ENCODE results near the gene FBXL13.

Gene FBXL13

DNA sequence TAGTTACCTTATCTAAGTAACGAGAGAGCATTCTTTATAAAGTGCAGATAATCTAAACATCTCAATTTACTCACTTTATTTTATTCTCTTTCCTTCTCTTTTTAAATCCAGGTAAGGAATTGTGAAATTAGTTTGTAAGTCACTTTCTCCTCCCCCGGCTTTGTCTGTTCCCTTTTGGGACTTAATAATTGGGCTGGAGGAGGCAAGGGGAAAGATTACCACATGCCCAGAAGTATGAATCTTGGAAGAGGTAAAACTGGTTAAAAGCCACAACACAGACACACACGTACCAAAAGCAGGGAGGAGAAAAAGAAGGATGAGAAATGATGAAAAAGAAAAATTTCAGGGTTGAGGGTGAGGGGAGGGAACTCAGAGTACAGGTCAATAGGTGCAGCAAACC, 225.1 kb downstream of the FBXL13 start:
- no peaks in the 10 kb centered on the region for H3K4me1 ChIP-seq (ENCODE audit: control extremely low read depth in 1 of 4, control insufficient read depth in 4 of 4, insufficient read depth in 4 of 4, low read length in 3 of 4)
- H3K36me3 ChIP-seq (ENCODE audit: control insufficient read depth in 4 of 4, insufficient read depth in 4 of 4, low read length in 3 of 4) = no peaks in the 10 kb centered on the region
- no peak overlapping the region for H3K4me3 ChIP-seq (ENCODE audit: control insufficient read depth in 1 of 7, extremely low read depth in 1 of 7, insufficient read depth in 4 of 7, low read depth in 2 of 7, low read length in 6 of 7)
- H3K9me3 ChIP-seq (ENCODE audit: control extremely low read depth in 1 of 5, control insufficient read depth in 4 of 5, insufficient read depth in 2 of 5, low read depth in 1 of 5, low read length in 4 of 5) = peaks cover 0 to 5% (median 0%) of the 10 kb centered on the region in 5 experiments
- no peak for DNase-seq
- H3K27me3 ChIP-seq (replicated peaks in 2 of 5; ENCODE audit: control insufficient read depth in 4 of 5, insufficient read depth in 5 of 5, low read length in 4 of 5) = no peaks in the 10 kb centered on the region
- no peak overlapping the region for H3K27ac ChIP-seq (ENCODE audit: insufficient read depth in 1 of 2, low read depth in 1 of 2, low read length in 2 of 2, poor library complexity in 1 of 2, severe bottlenecking in 2 of 2)
- ChIA-PET CTCF (no interaction called here), POLR2A (no interaction called here)
- WGBS (ENCODE audit: insufficient coverage) = no CpG with 5 or more reads among the region's 3 CpGs

DNA sequence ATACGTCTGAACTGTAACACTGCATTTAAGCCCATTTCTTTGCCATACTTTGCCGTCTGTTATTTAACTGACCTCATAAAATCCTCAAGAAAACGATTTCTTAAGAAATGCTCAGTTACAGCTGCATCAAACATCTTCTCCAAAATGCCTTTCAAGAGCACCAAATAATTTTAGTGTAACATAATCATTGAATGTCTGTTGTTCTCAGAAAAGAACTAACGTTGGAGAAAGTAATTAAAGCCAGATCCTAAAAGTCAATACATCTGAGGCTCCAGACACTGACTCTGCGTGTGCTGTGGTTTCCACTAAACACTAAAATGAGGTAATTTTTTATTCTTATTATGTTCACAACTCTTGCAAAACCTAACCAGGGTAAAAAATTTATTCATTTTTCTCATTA, 225.5 kb downstream of the FBXL13 start:
- WGBS (ENCODE audit: insufficient coverage) = 94% methylated on average over 2 of the region's 5 CpGs

DNA sequence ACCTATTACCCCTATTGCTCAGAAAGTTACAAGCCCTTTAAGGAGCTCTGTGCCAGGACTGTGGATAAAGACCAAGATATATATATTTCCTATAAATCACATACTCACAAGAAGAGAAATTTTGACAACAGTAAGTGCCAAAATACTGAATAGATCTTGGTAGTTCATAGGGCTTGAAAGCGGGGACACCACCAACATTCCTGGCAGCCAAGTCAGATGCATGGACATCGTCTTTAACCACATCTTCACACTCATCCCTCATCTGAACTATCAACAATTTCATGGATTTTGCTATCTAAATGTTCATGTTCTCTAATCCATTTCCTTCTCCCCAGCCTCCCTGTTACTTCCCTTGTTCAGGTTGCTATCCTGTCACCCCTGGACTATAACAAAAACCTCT, 229.2 kb downstream of the FBXL13 start:
- no peaks in the 10 kb centered on the region for H3K9me3 ChIP-seq (ENCODE audit: control extremely low read depth in 1 of 5, control insufficient read depth in 4 of 5, insufficient read depth in 2 of 5, low read depth in 1 of 5, low read length in 4 of 5)
- H3K27me3 ChIP-seq (replicated peaks in 2 of 5; ENCODE audit: control insufficient read depth in 4 of 5, insufficient read depth in 5 of 5, low read length in 4 of 5) = no peaks in the 10 kb centered on the region
- WGBS (ENCODE audit: insufficient coverage) = 100% methylated on average over 2 of the region's 2 CpGs
- DNase-seq = no peak
- no peak overlapping the region for H3K27ac ChIP-seq (ENCODE audit: insufficient read depth in 1 of 2, low read depth in 1 of 2, low read length in 2 of 2, poor library complexity in 1 of 2, severe bottlenecking in 2 of 2)
- ChIA-PET CTCF (no interaction called here), POLR2A (no interaction called here)
- no peaks in the 10 kb centered on the region for H3K36me3 ChIP-seq (ENCODE audit: control insufficient read depth in 4 of 4, insufficient read depth in 4 of 4, low read length in 3 of 4)
- H3K4me3 ChIP-seq (ENCODE audit: control insufficient read depth in 1 of 7, extremely low read depth in 1 of 7, insufficient read depth in 4 of 7, low read depth in 2 of 7, low read length in 6 of 7) = no peak overlapping the region
- peaks cover 0 to 1% (median 0%) of the 10 kb centered on the region in 4 experiments for H3K4me1 ChIP-seq (ENCODE audit: control extremely low read depth in 1 of 4, control insufficient read depth in 4 of 4, insufficient read depth in 4 of 4, low read length in 3 of 4)

More for the DNA sequence above, 225.5 kb downstream of the FBXL13 start:
- Histone ChIP-seq H3K4me3 (ENCODE audit: control insufficient read depth in 1 of 7, extremely low read depth in 1 of 7, insufficient read depth in 4 of 7, low read depth in 2 of 7, low read length in 6 of 7) (no peak overlapping the region), H3K36me3 (ENCODE audit: control insufficient read depth in 4 of 4, insufficient read depth in 4 of 4, low read length in 3 of 4) (no peaks in the 10 kb centered on the region), H3K27ac (ENCODE audit: insufficient read depth in 1 of 2, low read depth in 1 of 2, low read length in 2 of 2, poor library complexity in 1 of 2, severe bottlenecking in 2 of 2) (no peak overlapping the region), H3K27me3 (replicated peaks in 2 of 5; ENCODE audit: control insufficient read depth in 4 of 5, insufficient read depth in 5 of 5, low read length in 4 of 5) (no peaks in the 10 kb centered on the region), H3K4me1 (ENCODE audit: control extremely low read depth in 1 of 4, control insufficient read depth in 4 of 4, insufficient read depth in 4 of 4, low read length in 3 of 4) (peaks cover 0 to 1% (median 0%) of the 10 kb centered on the region in 4 experiments), H3K9me3 (ENCODE audit: control extremely low read depth in 1 of 5, control insufficient read depth in 4 of 5, insufficient read depth in 2 of 5, low read depth in 1 of 5, low read length in 4 of 5) (peaks cover 0 to 5% (median 0%) of the 10 kb centered on the region in 5 experiments)
- CTCF ChIA-PET = no interaction called here
- no peak for DNase-seq
- POLR2A ChIA-PET = no interaction called here

DNA sequence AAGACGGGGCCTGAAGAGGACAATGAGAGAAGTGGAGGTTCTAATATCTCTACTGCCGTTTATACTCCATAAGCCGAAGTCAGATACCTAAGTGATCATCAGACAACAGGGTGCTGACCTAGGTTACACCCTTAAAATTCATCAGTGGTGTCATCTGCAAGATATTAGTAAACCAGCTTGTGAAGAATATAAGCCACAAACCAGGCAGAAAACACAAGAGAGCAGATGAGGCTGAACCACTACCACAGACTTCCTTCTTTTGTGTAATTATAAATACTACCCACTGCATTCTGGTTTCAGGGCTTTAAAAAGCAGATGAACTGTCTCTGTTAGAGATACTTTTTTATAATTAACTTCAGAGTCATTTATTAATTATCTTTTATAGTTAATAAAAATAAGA, 230.7 kb downstream of the FBXL13 start:
- Histone ChIP-seq H3K27ac (ENCODE audit: insufficient read depth in 1 of 2, low read depth in 1 of 2, low read length in 2 of 2, poor library complexity in 1 of 2, severe bottlenecking in 2 of 2) (no peak overlapping the region), H3K9me3 (ENCODE audit: control extremely low read depth in 1 of 5, control insufficient read depth in 4 of 5, insufficient read depth in 2 of 5, low read depth in 1 of 5, low read length in 4 of 5) (no peaks in the 10 kb centered on the region), H3K27me3 (replicated peaks in 2 of 5; ENCODE audit: control insufficient read depth in 4 of 5, insufficient read depth in 5 of 5, low read length in 4 of 5) (no peaks in the 10 kb centered on the region), H3K4me3 (ENCODE audit: control insufficient read depth in 1 of 7, extremely low read depth in 1 of 7, insufficient read depth in 4 of 7, low read depth in 2 of 7, low read length in 6 of 7) (no peak overlapping the region), H3K36me3 (ENCODE audit: control insufficient read depth in 4 of 4, insufficient read depth in 4 of 4, low read length in 3 of 4) (no peaks in the 10 kb centered on the region), H3K4me1 (ENCODE audit: control extremely low read depth in 1 of 4, control insufficient read depth in 4 of 4, insufficient read depth in 4 of 4, low read length in 3 of 4) (peaks cover 0 to 1% (median 0%) of the 10 kb centered on the region in 4 experiments)
- ChIA-PET CTCF (interaction anchor here (0.8 to 1.1 kb wide), 3 partner anchors 24 to 216 kb away, joined by 3 read pairs; no protein-coding TSS in a partner anchor), POLR2A (interaction anchor here (0.6 kb wide), 1 partner anchor 35 kb away, joined by 3 read pairs; no protein-coding TSS in a partner anchor)
- WGBS (ENCODE audit: insufficient coverage) = 100% methylated on average over 3 of the region's 3 CpGs
- DNase-seq = peak in 2 of 3 donors; percentile 36 to 45

DNA sequence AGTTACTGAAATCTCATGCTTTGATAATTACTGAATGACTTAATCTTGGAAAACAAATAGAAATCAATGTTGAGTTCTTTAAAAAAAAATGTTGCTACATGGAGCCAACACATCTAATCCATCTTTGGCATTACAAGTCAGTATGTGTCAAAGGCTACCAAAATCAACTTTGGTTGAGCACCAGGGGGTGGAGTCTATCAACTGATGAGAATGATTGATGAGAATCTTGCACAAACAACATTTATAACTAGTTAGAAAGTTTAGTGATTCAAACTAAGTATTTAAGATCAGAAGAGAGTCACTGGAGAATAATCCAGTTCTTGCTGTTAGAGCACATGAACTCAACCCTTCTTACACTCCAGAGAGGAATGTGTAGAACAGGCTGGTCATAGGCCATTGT, 232.3 kb downstream of the FBXL13 start:
- ChIA-PET CTCF (no interaction called here), POLR2A (no interaction called here)
- H3K36me3 ChIP-seq (ENCODE audit: control insufficient read depth in 4 of 4, insufficient read depth in 4 of 4, low read length in 3 of 4) = no peaks in the 10 kb centered on the region
- no peaks in the 10 kb centered on the region for H3K27me3 ChIP-seq (replicated peaks in 2 of 5; ENCODE audit: control insufficient read depth in 4 of 5, insufficient read depth in 5 of 5, low read length in 4 of 5)
- H3K4me3 ChIP-seq (ENCODE audit: control insufficient read depth in 1 of 7, extremely low read depth in 1 of 7, insufficient read depth in 4 of 7, low read depth in 2 of 7, low read length in 6 of 7) = no peak overlapping the region
- no peak for DNase-seq
- peaks cover 0 to 1% (median 0%) of the 10 kb centered on the region in 4 experiments for H3K4me1 ChIP-seq (ENCODE audit: control extremely low read depth in 1 of 4, control insufficient read depth in 4 of 4, insufficient read depth in 4 of 4, low read length in 3 of 4)
- no peaks in the 10 kb centered on the region for H3K9me3 ChIP-seq (ENCODE audit: control extremely low read depth in 1 of 5, control insufficient read depth in 4 of 5, insufficient read depth in 2 of 5, low read depth in 1 of 5, low read length in 4 of 5)
- H3K27ac ChIP-seq (ENCODE audit: insufficient read depth in 1 of 2, low read depth in 1 of 2, low read length in 2 of 2, poor library complexity in 1 of 2, severe bottlenecking in 2 of 2) = no peak overlapping the region

DNA sequence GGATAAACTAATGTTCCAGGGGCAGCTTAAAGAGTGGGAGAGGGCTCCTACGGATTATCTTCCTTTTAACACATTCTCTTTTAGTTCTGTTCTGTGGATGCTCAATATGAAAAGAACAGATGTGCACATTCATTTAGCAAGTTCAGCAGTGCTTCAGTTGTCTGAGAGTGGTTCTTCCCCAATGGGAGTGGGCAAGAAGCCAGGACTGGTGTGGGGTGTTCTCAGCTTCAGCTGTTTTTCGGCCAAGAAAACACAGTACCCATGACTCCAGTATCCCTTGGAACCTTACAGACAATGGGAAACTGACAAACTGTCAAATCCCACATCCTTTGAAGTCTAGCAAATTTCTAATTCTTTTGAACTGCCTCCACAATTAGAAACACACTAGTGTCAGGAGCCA, 233.3 kb downstream of the FBXL13 start:
- Histone ChIP-seq H3K4me3 (ENCODE audit: control insufficient read depth in 1 of 7, extremely low read depth in 1 of 7, insufficient read depth in 4 of 7, low read depth in 2 of 7, low read length in 6 of 7) (no peak overlapping the region), H3K27me3 (replicated peaks in 2 of 5; ENCODE audit: control insufficient read depth in 4 of 5, insufficient read depth in 5 of 5, low read length in 4 of 5) (no peaks in the 10 kb centered on the region), H3K36me3 (ENCODE audit: control insufficient read depth in 4 of 4, insufficient read depth in 4 of 4, low read length in 3 of 4) (no peaks in the 10 kb centered on the region), H3K4me1 (ENCODE audit: control extremely low read depth in 1 of 4, control insufficient read depth in 4 of 4, insufficient read depth in 4 of 4, low read length in 3 of 4) (peaks cover 0 to 1% (median 0%) of the 10 kb centered on the region in 4 experiments), H3K9me3 (ENCODE audit: control extremely low read depth in 1 of 5, control insufficient read depth in 4 of 5, insufficient read depth in 2 of 5, low read depth in 1 of 5, low read length in 4 of 5) (no peaks in the 10 kb centered on the region), H3K27ac (ENCODE audit: insufficient read depth in 1 of 2, low read depth in 1 of 2, low read length in 2 of 2, poor library complexity in 1 of 2, severe bottlenecking in 2 of 2) (no peak overlapping the region)
- ChIA-PET CTCF (no interaction called here), POLR2A (no interaction called here)
- 100% methylated on average over 2 of the region's 2 CpGs for WGBS (ENCODE audit: insufficient coverage)
- DNase-seq = no peak

DNA sequence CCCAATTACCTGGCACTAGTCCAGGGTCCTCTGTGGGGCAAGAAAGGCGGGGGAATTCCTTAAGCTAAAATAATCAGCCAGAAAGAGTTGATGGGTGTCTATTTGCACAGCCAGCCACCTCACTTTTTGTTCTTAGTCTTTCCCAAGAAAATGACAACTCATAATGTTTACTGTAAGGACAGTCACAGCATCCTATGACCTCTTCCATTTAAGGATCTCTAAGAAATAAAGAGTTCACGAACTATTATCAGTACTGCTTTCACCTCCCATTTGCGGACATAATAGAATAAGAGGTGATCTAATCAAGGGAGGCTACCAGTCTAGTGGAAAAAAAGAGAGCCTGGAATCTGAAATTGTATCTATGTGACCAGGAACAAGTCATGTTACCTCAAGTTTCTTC, 234.2 kb downstream of the FBXL13 start:
- H3K4me1 ChIP-seq (ENCODE audit: control extremely low read depth in 1 of 4, control insufficient read depth in 4 of 4, insufficient read depth in 4 of 4, low read length in 3 of 4) = peaks cover 0 to 1% (median 0%) of the 10 kb centered on the region in 4 experiments
- CTCF ChIA-PET = no interaction called here
- 100% methylated on average over 1 of the region's 3 CpGs for WGBS (ENCODE audit: insufficient coverage)
- POLR2A ChIA-PET = no interaction called here
- no peak for DNase-seq
- H3K9me3 ChIP-seq (ENCODE audit: control extremely low read depth in 1 of 5, control insufficient read depth in 4 of 5, insufficient read depth in 2 of 5, low read depth in 1 of 5, low read length in 4 of 5) = no peaks in the 10 kb centered on the region
- H3K36me3 ChIP-seq (ENCODE audit: control insufficient read depth in 4 of 4, insufficient read depth in 4 of 4, low read length in 3 of 4) = no peaks in the 10 kb centered on the region
- H3K27ac ChIP-seq (ENCODE audit: insufficient read depth in 1 of 2, low read depth in 1 of 2, low read length in 2 of 2, poor library complexity in 1 of 2, severe bottlenecking in 2 of 2) = no peak overlapping the region
- H3K4me3 ChIP-seq (ENCODE audit: control insufficient read depth in 1 of 7, extremely low read depth in 1 of 7, insufficient read depth in 4 of 7, low read depth in 2 of 7, low read length in 6 of 7) = no peak overlapping the region
- H3K27me3 ChIP-seq (replicated peaks in 2 of 5; ENCODE audit: control insufficient read depth in 4 of 5, insufficient read depth in 5 of 5, low read length in 4 of 5) = no peaks in the 10 kb centered on the region

All from common myeloid progenitor, CD34-positive (primary cell).